ENCODE measurements around the gene CERCAM. TPM values are rescaled to one million over a fixed set of nuclear protein-coding genes. Genes with fewer than 3 reads are reported as not detected.

The CERCAM gene
- total RNA-seq, 2 experiments from 2014 or later, result 1.3 TPM

DNA sequence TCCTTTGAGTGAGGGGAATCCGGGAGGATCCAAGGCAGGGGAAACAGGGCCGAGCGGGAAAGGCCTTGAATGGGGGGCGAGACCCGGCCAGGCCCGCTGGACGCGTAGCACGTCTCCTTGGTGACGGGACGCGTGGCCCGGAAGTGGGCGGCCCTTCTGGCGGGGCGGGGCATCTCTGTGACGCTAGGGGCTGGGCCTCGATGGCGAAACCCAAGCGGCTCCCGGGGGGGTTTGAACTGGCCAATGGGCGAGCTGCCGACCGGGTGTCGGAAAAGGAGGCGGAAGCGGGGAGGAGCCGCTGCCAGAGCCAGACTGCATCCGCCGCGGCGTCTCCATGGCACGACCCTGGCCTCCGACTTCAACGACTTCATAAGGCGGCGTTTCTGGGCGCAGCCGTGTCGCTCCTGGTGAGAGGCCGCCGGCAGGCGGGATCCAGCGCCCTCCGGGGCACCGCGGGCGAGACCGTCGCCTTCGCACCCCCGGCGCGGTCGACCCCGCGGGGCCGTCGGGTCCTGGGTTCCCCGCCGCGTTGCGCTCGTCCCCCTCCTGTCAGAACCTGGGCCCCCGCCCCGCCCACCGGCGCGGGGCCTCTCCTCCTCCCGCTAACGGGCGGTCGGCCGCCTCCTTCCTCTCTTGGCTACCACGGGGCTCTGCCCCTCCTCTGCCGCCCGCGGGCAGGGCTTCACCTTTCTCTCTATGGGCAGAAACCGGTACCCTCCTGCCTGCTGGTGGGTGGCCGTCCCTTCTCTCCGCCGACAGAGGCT is 35.4 kb downstream of the CERCAM start, which contains the start of gene ODF2:
Gene ODF2 (plus strand): TSS at position 158 of the 764 bp plus-strand sequence. CDS start 86 bp downstream, at position 244.
- no peaks in the 10 kb centered on the region for H3K9me3 Mint-ChIP-seq
- CTCF ChIA-PET, result interaction anchor here (0.6 to 1.3 kb wide), 4 partner anchors 17 to 1325 kb away, joined by 4 read pairs; no protein-coding TSS in a partner anchor
- peaks cover 7% of the 10 kb centered on the region for H3K27me3 Mint-ChIP-seq
- POLR2A ChIA-PET, result interaction anchor here (0.5 to 1.3 kb wide), 5 partner anchors 10 to 270 kb away, joined by 3 to 4 read pairs (median 3); no protein-coding TSS in a partner anchor
- peak within 1 kb of the TSS; percentile 92 for H3K27ac Mint-ChIP-seq
- peak; percentile 99 for DNase-seq
- H3K36me3 Mint-ChIP-seq (ENCODE audit: low read depth), result peaks cover 22% of the 10 kb centered on the region
- H3K4me3 Mint-ChIP-seq, result peak within 1 kb of the TSS; percentile 92
- H3K4me1 Mint-ChIP-seq, result peaks cover 26% of the 10 kb centered on the region

DNA sequence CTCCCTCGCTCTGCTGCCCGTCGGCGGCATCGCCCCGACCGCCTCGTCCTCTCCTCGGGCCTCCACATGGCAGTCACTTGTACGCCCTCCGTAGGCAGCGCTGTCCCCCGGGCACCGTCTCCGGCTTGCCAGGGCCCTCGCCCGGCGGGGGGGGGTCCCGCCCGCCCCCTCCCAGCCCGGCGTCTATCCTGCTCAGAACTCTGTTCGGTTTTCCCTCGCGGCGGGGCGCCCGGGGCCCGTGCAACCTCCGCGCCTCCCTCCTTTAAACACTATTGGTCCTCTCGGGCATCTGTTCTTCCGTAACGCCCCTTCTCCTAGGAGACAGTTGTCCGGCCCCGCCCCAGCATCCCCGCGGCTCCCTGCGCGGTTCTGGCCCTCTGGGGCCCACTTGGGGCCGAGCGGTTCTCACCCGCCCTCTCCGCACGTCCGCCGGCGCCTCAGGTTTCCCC is 36.0 kb downstream of the CERCAM start:
- Mint-ChIP-seq H3K9me3 (no peaks in the 10 kb centered on the region), H3K36me3 (ENCODE audit: low read depth) (peaks cover 26% of the 10 kb centered on the region), H3K27me3 (peaks cover 6% of the 10 kb centered on the region), H3K4me3 (peak overlapping the region; percentile 92), H3K4me1 (peaks cover 26% of the 10 kb centered on the region), H3K27ac (peak overlapping the region; percentile 92)
- POLR2A ChIA-PET, result interaction anchor here (1.0 kb wide), 1 partner anchor 9 kb away, joined by 3 read pairs; no protein-coding TSS in a partner anchor
- CTCF ChIA-PET, result interaction anchor here (1.0 to 1.2 kb wide), 2 partner anchors 37 to 116 kb away, joined by 3 read pairs; no protein-coding TSS in a partner anchor
- DNase-seq, result peak; percentile 77

GRCh38 chr9:128457207-128457606 is 36.5 kb downstream of the CERCAM start:
- peaks cover 29% of the 10 kb centered on the region for H3K36me3 Mint-ChIP-seq (ENCODE audit: low read depth)
- CTCF ChIA-PET, result interaction anchor here (1.0 to 1.2 kb wide), 2 partner anchors 37 to 116 kb away, joined by 3 read pairs; no protein-coding TSS in a partner anchor
- peak overlapping the region; percentile 92 for H3K4me3 Mint-ChIP-seq
- DNase-seq, result no peak
- peak overlapping the region; percentile 92 for H3K27ac Mint-ChIP-seq
- H3K27me3 Mint-ChIP-seq, result peaks cover under 1% of the 10 kb centered on the region
- POLR2A ChIA-PET, result interaction anchor here (0.8 to 1.0 kb wide), 4 partner anchors 8 to 95 kb away, joined by 3 to 6 read pairs (median 4); partner anchors contain the start of genes GLE1 and SPTAN1
- peaks cover 26% of the 10 kb centered on the region for H3K4me1 Mint-ChIP-seq
- no peaks in the 10 kb centered on the region for H3K9me3 Mint-ChIP-seq

DNA sequence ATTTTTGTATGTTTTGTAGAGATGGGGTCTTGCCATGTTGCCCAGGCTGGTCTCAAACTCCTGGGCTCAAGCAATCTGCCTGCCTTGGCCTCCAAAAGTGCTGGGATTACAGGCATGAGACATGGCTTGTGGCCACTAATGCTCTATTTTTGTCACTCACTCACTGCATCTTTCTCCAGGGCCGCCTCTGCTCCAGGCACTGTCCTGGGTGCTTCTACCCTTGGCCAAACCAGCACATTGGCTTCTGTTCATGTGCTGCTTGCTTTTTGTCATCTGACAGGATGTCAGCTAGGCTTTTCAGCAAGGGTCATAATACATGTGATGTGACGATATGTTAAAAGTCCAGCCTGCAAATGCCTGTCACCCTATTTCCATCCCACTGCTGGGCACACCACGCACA is 38.4 kb downstream of the CERCAM start:
- H3K4me1 Mint-ChIP-seq, result peaks cover 26% of the 10 kb centered on the region
- peaks cover 40% of the 10 kb centered on the region for H3K36me3 Mint-ChIP-seq (ENCODE audit: low read depth)
- CTCF ChIA-PET, result interaction anchor here (0.6 to 0.7 kb wide), 2 partner anchors 18 to 204 kb away, joined by 3 to 4 read pairs; no protein-coding TSS in a partner anchor
- no peak overlapping the region for H3K27ac Mint-ChIP-seq
- no peak for DNase-seq
- no peak overlapping the region for H3K4me3 Mint-ChIP-seq
- no peaks in the 10 kb centered on the region for H3K27me3 Mint-ChIP-seq
- H3K9me3 Mint-ChIP-seq, result no peaks in the 10 kb centered on the region
- POLR2A ChIA-PET, result interaction anchor here (0.8 kb wide), 1 partner anchor 10 kb away, joined by 3 read pairs; no protein-coding TSS in a partner anchor

DNA sequence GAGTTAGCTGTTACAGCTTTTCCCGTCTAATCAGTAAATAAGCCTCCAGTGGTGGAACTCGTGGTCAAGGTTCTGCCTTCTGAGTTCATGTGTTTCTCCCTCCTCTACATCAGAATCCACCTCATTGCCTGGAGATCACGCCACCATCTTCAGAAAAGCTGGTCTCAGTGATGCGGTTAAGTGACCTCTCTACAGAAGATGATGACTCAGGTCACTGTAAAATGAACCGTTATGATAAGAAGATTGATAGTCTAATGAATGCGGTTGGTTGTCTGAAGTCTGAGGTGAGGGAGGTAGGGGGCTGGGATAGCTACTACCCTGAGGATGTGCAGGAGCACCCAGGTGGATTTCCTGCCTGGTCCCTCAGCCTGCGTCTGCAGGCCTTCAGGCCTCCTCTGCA is 48.4 kb downstream of the CERCAM start:
- POLR2A ChIA-PET, result interaction anchor here (1.1 kb wide), 1 partner anchor 10 kb away, joined by 3 read pairs; no protein-coding TSS in a partner anchor
- DNase-seq, result no peak

GRCh38 chr9:128470560-128470959 is 49.9 kb downstream of the CERCAM start:
- no peak overlapping the region for H3K4me3 Mint-ChIP-seq
- no peak for DNase-seq
- H3K27me3 Mint-ChIP-seq, result no peaks in the 10 kb centered on the region
- H3K4me1 Mint-ChIP-seq, result no peaks in the 10 kb centered on the region
- ChIA-PET POLR2A (no interaction called here), CTCF (no interaction called here)
- peaks cover 42% of the 10 kb centered on the region for H3K36me3 Mint-ChIP-seq (ENCODE audit: low read depth)
- H3K9me3 Mint-ChIP-seq, result no peaks in the 10 kb centered on the region
- no peak overlapping the region for H3K27ac Mint-ChIP-seq

More for the DNA sequence above, 48.4 kb downstream of the CERCAM start:
- H3K9me3 Mint-ChIP-seq, result no peaks in the 10 kb centered on the region
- no peak overlapping the region for H3K4me3 Mint-ChIP-seq
- CTCF ChIA-PET, result interaction anchor here (0.5 to 1.6 kb wide), 3 partner anchors 30 to 349 kb away, joined by 3 to 6 read pairs (median 3); partner anchors contain the start of gene ENDOG
- H3K27ac Mint-ChIP-seq, result no peak overlapping the region
- peaks cover 35% of the 10 kb centered on the region for H3K36me3 Mint-ChIP-seq (ENCODE audit: low read depth)
- no peaks in the 10 kb centered on the region for H3K27me3 Mint-ChIP-seq
- H3K4me1 Mint-ChIP-seq, result no peaks in the 10 kb centered on the region

DNA sequence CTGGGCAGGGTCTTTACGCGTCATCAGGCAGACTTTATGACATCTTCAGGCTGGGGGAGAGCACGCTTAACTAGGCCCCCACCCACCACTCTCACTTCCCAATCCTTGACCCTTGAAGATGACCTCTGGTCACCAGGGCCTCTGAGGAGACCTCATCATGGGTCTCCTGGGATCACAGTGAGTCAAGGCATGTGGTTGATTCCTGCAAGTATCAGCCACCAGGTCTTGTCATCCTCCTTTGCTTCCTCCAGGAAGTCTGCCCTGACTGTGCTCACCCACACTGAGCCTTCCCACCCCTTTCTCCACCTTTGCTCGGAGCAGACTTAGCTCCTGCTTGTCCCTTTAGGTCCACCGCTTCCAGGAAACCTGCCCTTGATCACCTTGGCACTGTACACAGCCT is 52.4 kb downstream of the CERCAM start:
- Mint-ChIP-seq H3K36me3 (ENCODE audit: low read depth) (peaks cover 42% of the 10 kb centered on the region), H3K27ac (no peak overlapping the region), H3K27me3 (no peaks in the 10 kb centered on the region), H3K4me1 (no peaks in the 10 kb centered on the region), H3K9me3 (no peaks in the 10 kb centered on the region), H3K4me3 (no peak overlapping the region)
- POLR2A ChIA-PET, result no interaction called here
- CTCF ChIA-PET, result no interaction called here
- DNase-seq, result no peak

GRCh38 chr9:128475867-128476266 is 55.2 kb downstream of the CERCAM start:
- Mint-ChIP-seq H3K4me1 (no peaks in the 10 kb centered on the region), H3K4me3 (no peak overlapping the region), H3K36me3 (ENCODE audit: low read depth) (peaks cover 50% of the 10 kb centered on the region), H3K9me3 (no peaks in the 10 kb centered on the region), H3K27ac (no peak overlapping the region), H3K27me3 (no peaks in the 10 kb centered on the region)
- no peak for DNase-seq
- CTCF ChIA-PET, result no interaction called here
- POLR2A ChIA-PET, result no interaction called here

- ChIA-PET CTCF (no interaction called here), POLR2A (interaction anchor here (1.0 kb wide), 1 partner anchor 22 kb away, joined by 3 read pairs; no protein-coding TSS in a partner anchor)
- no peak for DNase-seq
- Mint-ChIP-seq H3K36me3 (ENCODE audit: low read depth) (peaks cover 53% of the 10 kb centered on the region), H3K27ac (no peak overlapping the region), H3K4me3 (no peak overlapping the region), H3K9me3 (no peaks in the 10 kb centered on the region), H3K27me3 (no peaks in the 10 kb centered on the region), H3K4me1 (no peaks in the 10 kb centered on the region)
Observed at GRCh38 chr9:128479262-128479661, 58.6 kb downstream of the CERCAM start.

GRCh38 chr9:128481561-128481960 is 60.9 kb downstream of the CERCAM start:
- Mint-ChIP-seq H3K4me1 (no peaks in the 10 kb centered on the region), H3K27ac (no peak overlapping the region), H3K36me3 (ENCODE audit: low read depth) (peaks cover 57% of the 10 kb centered on the region), H3K27me3 (no peaks in the 10 kb centered on the region), H3K9me3 (no peaks in the 10 kb centered on the region), H3K4me3 (no peak overlapping the region)
- CTCF ChIA-PET, result interaction anchor here (0.7 to 1.5 kb wide), 2 partner anchors 43 to 747 kb away, joined by 3 read pairs; partner anchors contain the start of gene TOR2A
- POLR2A ChIA-PET, result no interaction called here
- no peak for DNase-seq

- ChIA-PET POLR2A (no interaction called here), CTCF (interaction anchor here (0.7 to 1.5 kb wide), 2 partner anchors 43 to 747 kb away, joined by 3 read pairs; partner anchors contain the start of gene TOR2A)
- no peak for DNase-seq
- H3K4me3 Mint-ChIP-seq, result no peak overlapping the region
- H3K27ac Mint-ChIP-seq, result no peak overlapping the region
- H3K27me3 Mint-ChIP-seq, result no peaks in the 10 kb centered on the region
- no peaks in the 10 kb centered on the region for H3K4me1 Mint-ChIP-seq
- H3K9me3 Mint-ChIP-seq, result no peaks in the 10 kb centered on the region
- H3K36me3 Mint-ChIP-seq (ENCODE audit: low read depth), result peaks cover 64% of the 10 kb centered on the region
Observed at GRCh38 chr9:128482186-128482585, 61.5 kb downstream of the CERCAM start.

GRCh38 chr9:128484686-128485413 is 64.2 kb downstream of the CERCAM start:
- CTCF ChIA-PET, result no interaction called here
- POLR2A ChIA-PET, result no interaction called here
- Mint-ChIP-seq H3K27ac (no peak overlapping the region), H3K36me3 (ENCODE audit: low read depth) (peaks cover 62% of the 10 kb centered on the region), H3K4me1 (no peaks in the 10 kb centered on the region), H3K9me3 (no peaks in the 10 kb centered on the region), H3K4me3 (no peak overlapping the region), H3K27me3 (no peaks in the 10 kb centered on the region)
- DNase-seq, result no peak

Measured in activated CD4-positive, alpha-beta memory T cell treated with anti-CD3 and anti-CD28 coated beads, Interleukin-2, amount 10 ng/mL, durations not matched to agents 7 days and 5 days (primary cell).